Tibial nerve (tissue), 4 donors: ENCODE data around the gene TRPM8. TPM values are rescaled to one million over a fixed set of nuclear protein-coding genes. Genes with fewer than 3 reads are reported as not detected.

ENCODE experiments used
- DNase-seq, 2 donors: peaks; one replicate each; pipeline ENCODE4 v3.0.0-alpha.2; 2019; ENCODE audit warnings: low spot score in 2 of 2
- H3K27ac ChIP-seq, 4 donors: fragments of 200-600 bp; sonication (generic) in 3 of 4; one replicate each; pipeline ENCODE4 v1.5.1; 2017 to 2019; ENCODE audit warnings: mild to moderate bottlenecking in 1 of 4
- H3K27me3 ChIP-seq, 2 donors: fragments of 200-600 bp; sonication (generic) in 1 of 2; one replicate each; pipeline versions ENCODE4 v1.5.1 to v1.6.0; 2017 to 2019
- H3K36me3 ChIP-seq, 3 donors: fragments of 200-600 bp; sonication (generic); one replicate each; pipeline ENCODE4 v1.5.1; 2018 to 2019
- H3K4me1 ChIP-seq, 4 donors: fragments of 200-600 bp; sonication (generic) in 3 of 4; one replicate each; pipeline ENCODE4 v1.5.1; 2017 to 2019
- H3K4me3 ChIP-seq, 4 donors: fragments of 200-600 bp; sonication (generic) in 3 of 4; one replicate each; pipeline ENCODE4 v1.5.1; 2017 to 2019; ENCODE audit warnings: mild to moderate bottlenecking in 1 of 4, moderate library complexity in 1 of 4
- H3K9me3 ChIP-seq, 4 donors: fragments of 200-600 bp; sonication (generic) in 3 of 4; one replicate each; pipeline ENCODE4 v1.5.1; 2017 to 2019
- EP300 ChIP-seq, 2 donors: sonication (generic); formaldehyde crosslinking; IDR thresholded peaks; one replicate each; pipeline ENCODE4 v1.6.1; 2017; ENCODE audit warnings: antibody characterized with exemption in 2 of 2, mild to moderate bottlenecking in 1 of 2
- POLR2A ChIP-seq, 2 donors: fragments of 450-650 bp; IDR thresholded peaks; one replicate each; pipeline ENCODE4 v1.6.1; 2017; ENCODE audit warnings: antibody characterized with exemption in 2 of 2, mild to moderate bottlenecking in 2 of 2, moderate library complexity in 2 of 2
- WGBS, 2 donors: methylation state at CpG; one replicate each; pipeline ENCODE4 v1.1.5; 2018; 5-methylcytosine and 5-hydroxymethylcytosine counted together
- total RNA-seq, 4 donors: library from RNA; depleted of rRNA; stranded (reverse); fragments of >200 nt; gene quantifications; one replicate each; pipeline ENCODE4 v1.1.0, GENCODE V29; 2016
- TF ChIP-seq, protein P1 (sequence below), 5 experiments: fragments of 200-600 bp in 3 of 5; fragments of 450-650 bp in 2 of 5; sonication (generic) in 3 of 5; IDR thresholded peaks; one replicate each; pipeline ENCODE4 v1.5.1; 2016 to 2019; ENCODE audit warnings: antibody characterized with exemption in 5 of 5, mild to moderate bottlenecking in 3 of 5, moderate library complexity in 2 of 5

TRPM8 gene
- total RNA-seq, 4 donors from 2014 or later: not detected

DNA sequence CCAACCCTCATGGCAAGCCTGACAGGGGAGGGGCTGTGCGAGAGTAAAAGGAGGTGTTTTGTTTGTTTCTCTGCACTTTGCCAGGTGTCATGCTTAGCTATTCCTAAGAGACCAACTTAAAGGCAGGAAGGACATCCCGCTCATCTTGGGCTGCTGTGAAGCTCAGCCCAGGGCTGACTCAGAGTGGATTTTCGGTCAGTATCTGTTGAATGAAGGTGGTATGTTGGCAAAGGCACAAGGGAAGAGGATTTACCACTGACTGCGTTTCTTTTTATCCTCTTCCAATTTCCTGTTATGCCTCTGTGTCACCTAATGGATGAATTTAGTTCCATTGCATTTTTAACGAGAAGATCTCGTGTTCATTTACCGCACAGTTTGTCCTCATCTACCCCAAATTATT lies 18.9 kb downstream of the TRPM8 start:
- TF ChIP-seq POLR2A (IDR thresholded peaks at IDR 0.05) (no peak), EP300 (IDR thresholded peaks at IDR 0.05) (no peak)
- TF ChIP-seq, protein P1, sequence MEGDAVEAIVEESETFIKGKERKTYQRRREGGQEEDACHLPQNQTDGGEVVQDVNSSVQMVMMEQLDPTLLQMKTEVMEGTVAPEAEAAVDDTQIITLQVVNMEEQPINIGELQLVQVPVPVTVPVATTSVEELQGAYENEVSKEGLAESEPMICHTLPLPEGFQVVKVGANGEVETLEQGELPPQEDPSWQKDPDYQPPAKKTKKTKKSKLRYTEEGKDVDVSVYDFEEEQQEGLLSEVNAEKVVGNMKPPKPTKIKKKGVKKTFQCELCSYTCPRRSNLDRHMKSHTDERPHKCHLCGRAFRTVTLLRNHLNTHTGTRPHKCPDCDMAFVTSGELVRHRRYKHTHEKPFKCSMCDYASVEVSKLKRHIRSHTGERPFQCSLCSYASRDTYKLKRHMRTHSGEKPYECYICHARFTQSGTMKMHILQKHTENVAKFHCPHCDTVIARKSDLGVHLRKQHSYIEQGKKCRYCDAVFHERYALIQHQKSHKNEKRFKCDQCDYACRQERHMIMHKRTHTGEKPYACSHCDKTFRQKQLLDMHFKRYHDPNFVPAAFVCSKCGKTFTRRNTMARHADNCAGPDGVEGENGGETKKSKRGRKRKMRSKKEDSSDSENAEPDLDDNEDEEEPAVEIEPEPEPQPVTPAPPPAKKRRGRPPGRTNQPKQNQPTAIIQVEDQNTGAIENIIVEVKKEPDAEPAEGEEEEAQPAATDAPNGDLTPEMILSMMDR (IDR thresholded peaks at IDR 0.05): no peak
- H3K36me3 ChIP-seq: no peaks in the 10 kb centered on the region
- H3K4me1 ChIP-seq: no peaks in the 10 kb centered on the region
- 85 to 87% methylated on average over 7 of the region's 7 CpGs for WGBS, 2 donors
- peaks cover 0 to 21% of the 10 kb centered on the region in 2 donors for H3K27me3 ChIP-seq
- no peaks in the 10 kb centered on the region for H3K9me3 ChIP-seq
- H3K27ac ChIP-seq: no peak overlapping the region
- no peak overlapping the region for H3K4me3 ChIP-seq
- DNase-seq: no peak

DNA sequence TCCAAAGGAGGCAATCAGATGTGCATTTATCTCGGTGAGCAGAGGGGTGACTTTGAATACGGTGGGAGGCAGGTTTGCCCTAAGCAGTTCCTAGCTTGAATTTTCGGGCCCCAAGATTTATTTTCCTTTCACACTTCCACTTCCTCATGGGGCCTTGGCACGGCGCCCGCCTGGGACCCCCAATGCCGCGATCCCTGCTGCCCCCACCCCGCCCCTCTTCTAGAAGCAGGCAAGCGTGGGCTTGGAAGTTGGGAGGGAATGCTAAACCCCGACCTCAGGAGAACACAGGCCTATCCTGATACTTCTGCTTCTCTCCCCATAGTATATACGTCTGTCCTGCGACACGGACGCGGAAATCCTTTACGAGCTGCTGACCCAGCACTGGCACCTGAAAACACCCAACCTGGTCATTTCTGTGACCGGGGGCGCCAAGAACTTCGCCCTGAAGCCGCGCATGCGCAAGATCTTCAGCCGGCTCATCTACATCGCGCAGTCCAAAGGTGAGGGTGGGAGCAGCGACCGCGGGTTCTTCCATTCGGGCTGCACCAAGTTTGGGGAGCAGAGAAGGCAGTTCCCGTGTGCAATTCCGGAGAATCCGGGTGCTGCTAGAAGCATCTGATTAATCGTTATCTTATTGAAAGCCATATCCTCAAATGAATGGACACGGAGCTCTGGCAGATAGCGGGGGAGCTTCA lies 21.6 kb downstream of the TRPM8 start:
- Histone ChIP-seq H3K4me1 (no peaks in the 10 kb centered on the region), H3K27ac (no peak overlapping the region), H3K4me3 (no peak overlapping the region), H3K9me3 (peaks cover 0 to 5% (median 0%) of the 10 kb centered on the region in 4 donors), H3K36me3 (no peaks in the 10 kb centered on the region), H3K27me3 (peaks cover 0 to 21% of the 10 kb centered on the region in 2 donors)
- no peak for TF ChIP-seq POLR2A (IDR thresholded peaks at IDR 0.05)
- TF ChIP-seq, protein P1 (IDR thresholded peaks at IDR 0.05): no peak
- no peak for TF ChIP-seq EP300 (IDR thresholded peaks at IDR 0.05)
- 15 to 32% methylated on average over 36 of the region's 36 CpGs for WGBS, 2 donors
- DNase-seq: no peak

DNA sequence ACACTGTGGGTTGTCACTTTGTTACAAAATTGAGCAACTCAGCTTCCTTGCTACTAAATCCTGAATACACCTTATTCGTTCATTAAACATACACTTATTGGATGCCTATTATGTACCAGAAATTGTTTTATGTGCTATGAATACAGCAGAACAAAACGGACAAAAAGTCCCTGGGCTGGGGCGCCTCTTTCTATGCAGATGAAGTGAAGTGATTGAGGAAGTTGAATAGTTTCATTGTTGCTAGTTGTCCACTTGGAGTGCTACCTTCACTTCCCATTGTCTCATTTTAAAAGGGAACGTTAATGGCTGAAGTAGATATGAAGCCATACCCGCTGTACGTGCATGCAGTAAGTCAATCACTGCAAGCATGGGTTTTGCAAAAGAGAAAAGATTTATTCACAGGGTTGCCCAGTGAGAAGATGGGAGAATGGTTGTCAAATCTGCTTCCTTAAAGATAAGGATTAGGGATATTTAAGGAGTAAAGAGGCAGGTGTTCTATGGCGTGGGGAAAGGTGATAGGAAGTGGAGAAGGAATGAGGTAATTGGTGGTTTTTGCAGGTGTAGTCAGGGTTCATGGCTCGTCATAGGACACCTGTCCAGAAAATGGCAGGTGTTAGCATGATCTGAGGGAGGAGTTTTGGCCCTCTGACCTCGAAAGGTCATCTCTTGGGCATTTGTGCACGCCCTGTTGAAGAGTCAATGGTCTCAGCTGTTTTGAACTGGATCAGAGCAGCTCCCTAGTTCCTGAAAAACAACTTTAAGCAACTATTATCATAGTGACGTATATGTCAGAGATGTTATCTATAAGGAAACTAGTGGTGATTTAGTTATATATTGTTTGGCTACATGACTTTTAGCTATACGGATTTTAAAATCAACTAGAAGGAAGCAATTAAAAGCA lies 23.5 kb downstream of the TRPM8 start:
- H3K36me3 ChIP-seq: no peaks in the 10 kb centered on the region
- TF ChIP-seq, protein P1 (IDR thresholded peaks at IDR 0.05): no peak
- TF ChIP-seq POLR2A (IDR thresholded peaks at IDR 0.05) (no peak), EP300 (IDR thresholded peaks at IDR 0.05) (no peak)
- WGBS, 2 donors: 75 to 76% methylated on average over 12 of the region's 12 CpGs
- H3K9me3 ChIP-seq: peaks cover 0 to 14% (median 0%) of the 10 kb centered on the region in 4 donors
- H3K27me3 ChIP-seq: peaks cover 0 to 21% of the 10 kb centered on the region in 2 donors
- no peak overlapping the region for H3K27ac ChIP-seq
- no peak overlapping the region for H3K4me3 ChIP-seq
- DNase-seq: no peak
- no peaks in the 10 kb centered on the region for H3K4me1 ChIP-seq

DNA sequence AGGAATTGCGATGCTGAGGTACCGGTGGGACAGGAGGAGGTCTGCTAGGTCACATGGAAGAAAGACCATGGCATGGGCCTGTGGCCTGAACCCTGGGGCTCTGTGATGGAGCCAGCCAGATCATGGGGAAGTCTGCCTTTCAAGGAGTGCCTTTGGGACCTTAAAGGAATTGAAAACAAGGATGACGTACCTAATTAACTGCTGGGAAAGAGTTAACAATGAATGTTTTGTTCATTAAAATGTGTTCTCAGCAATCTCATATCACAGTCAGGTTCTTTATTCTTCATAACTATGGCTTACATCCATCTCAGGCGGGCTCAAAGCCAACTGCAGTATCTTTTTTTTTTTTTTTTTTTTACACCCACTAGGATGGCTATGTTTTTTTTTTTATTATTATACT lies 25.6 kb downstream of the TRPM8 start:
- no peak overlapping the region for H3K4me3 ChIP-seq
- peaks cover 0 to 14% (median 0%) of the 10 kb centered on the region in 4 donors for H3K9me3 ChIP-seq
- no peak overlapping the region for H3K27ac ChIP-seq
- H3K36me3 ChIP-seq: no peaks in the 10 kb centered on the region
- no peak for DNase-seq
- peaks cover 0 to 21% of the 10 kb centered on the region in 2 donors for H3K27me3 ChIP-seq
- TF ChIP-seq, protein P1 (IDR thresholded peaks at IDR 0.05): no peak
- TF ChIP-seq EP300 (IDR thresholded peaks at IDR 0.05): no peak
- no peak for TF ChIP-seq POLR2A (IDR thresholded peaks at IDR 0.05)
- no peaks in the 10 kb centered on the region for H3K4me1 ChIP-seq
- 81 to 84% methylated on average over 4 of the region's 4 CpGs for WGBS, 2 donors

DNA sequence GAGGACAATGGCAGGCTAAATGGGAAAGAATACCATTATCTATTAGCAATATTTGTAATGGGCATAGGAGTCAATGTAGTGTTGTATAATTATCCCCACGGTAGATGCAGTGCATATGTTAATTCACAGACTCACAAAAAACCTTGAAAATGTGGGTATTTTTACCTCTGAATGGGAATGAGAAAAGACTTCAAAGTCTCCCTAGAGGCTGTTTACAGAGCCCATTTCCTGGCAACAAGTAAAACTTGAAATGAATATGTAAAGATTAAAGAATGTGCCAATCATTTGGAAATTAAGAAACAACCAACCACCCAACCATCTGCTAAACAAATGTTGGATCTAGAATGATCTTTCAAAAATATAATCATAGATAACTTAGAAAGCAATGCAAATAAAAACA lies 27.1 kb downstream of the TRPM8 start:
- TF ChIP-seq POLR2A (IDR thresholded peaks at IDR 0.05) (no peak), EP300 (IDR thresholded peaks at IDR 0.05) (no peak)
- TF ChIP-seq, protein P1 (IDR thresholded peaks at IDR 0.05): no peak
- Histone ChIP-seq H3K27ac (no peak overlapping the region), H3K9me3 (peaks cover 0 to 14% (median 0%) of the 10 kb centered on the region in 4 donors), H3K27me3 (peaks cover 0 to 6% of the 10 kb centered on the region in 2 donors), H3K4me1 (no peaks in the 10 kb centered on the region), H3K36me3 (no peaks in the 10 kb centered on the region), H3K4me3 (no peak overlapping the region)
- WGBS, 2 donors: 88 to 97% methylated on average over 1 of the region's 1 CpG
- DNase-seq: no peak
